Sigmoid colon (tissue), 7 donors: ENCODE data around the gene PAXX. TPM values are rescaled to one million over a fixed set of nuclear protein-coding genes. Genes with fewer than 3 reads are reported as not detected.
A peak's percentile ranks its signal among the peaks of the same experiment; 100 is the strongest.

ENCODE experiments used
- DNase-seq: peaks from one replicate; pipeline ENCODE4 v3.0.0-alpha.2; 2019
- H3K27ac ChIP-seq, 4 donors: fragments of 200-600 bp; sonication (generic); one replicate each; pipeline ENCODE4 v1.5.1; 2016 to 2019; ENCODE audit warnings: mild to moderate bottlenecking in 1 of 4
- H3K27me3 ChIP-seq, 3 donors: fragments of 200-600 bp; sonication (generic); one replicate each; pipeline ENCODE4 v1.5.1; 2019; ENCODE audit warnings: mild to moderate bottlenecking in 1 of 3
- H3K36me3 ChIP-seq, 4 donors: fragments of 200-600 bp; sonication (generic); one replicate each; pipeline ENCODE4 v1.5.1; 2016 to 2019
- H3K4me1 ChIP-seq, 4 donors: fragments of 200-600 bp; sonication (generic); one replicate each; pipeline ENCODE4 v1.5.1; 2017 to 2019
- H3K4me3 ChIP-seq, 4 donors: fragments of 200-600 bp; sonication (generic); one replicate each; pipeline ENCODE4 v1.5.1; 2017 to 2019; ENCODE audit warnings: mild to moderate bottlenecking in 2 of 4, moderate library complexity in 1 of 4
- H3K9me3 ChIP-seq, 4 donors: fragments of 200-600 bp in 3 of 4; sonication (generic) in 3 of 4; one replicate each; pipeline versions ENCODE4 v1.5.1 to v1.6.1; 2013 to 2019
- EP300 ChIP-seq, 4 donors: sonication (generic); formaldehyde crosslinking; IDR thresholded peaks; one replicate each; pipeline ENCODE4 v1.6.1; 2017; ENCODE audit warnings: antibody characterized with exemption in 4 of 4
- POLR2A ChIP-seq, 2 donors: fragments of 450-650 bp; IDR thresholded peaks; one replicate each; pipeline ENCODE4 v1.6.1; 2016; ENCODE audit warnings: antibody characterized with exemption in 2 of 2, mild to moderate bottlenecking in 2 of 2, moderate library complexity in 2 of 2
- POLR2AphosphoS5 ChIP-seq, 4 donors: sonication (generic); formaldehyde crosslinking; IDR thresholded peaks; one replicate each; pipeline ENCODE4 v1.6.1; 2017; ENCODE audit warnings: antibody characterized with exemption in 4 of 4
- WGBS, 2 donors: extraction: QIAGEN DNeasy Blood & Tissue Kit; methylation state at CpG; one replicate each; pipeline ENCODE4 v1.1.7; 2013; 5-methylcytosine and 5-hydroxymethylcytosine counted together
- intact Hi-C: fragments of 100-400 bp; cut with DNase I; formaldehyde crosslinking; loops from one replicate; pipeline ENCODE4 v1.15.1; 2023
- polyA plus RNA-seq, 3 donors: library from polyadenylated mRNA; stranded (reverse); fragments of 200-250 nt; gene quantifications; one replicate each; pipeline ENCODE4 v1.2.3, GENCODE V29; 2013
- total RNA-seq, 4 donors: library from RNA; depleted of rRNA; stranded (reverse); fragments of >200 nt; gene quantifications; one replicate each; pipeline ENCODE4 v1.1.0, GENCODE V29; 2016
- TF ChIP-seq, protein P1 (sequence below), 4 experiments: fragments of 450-650 bp in 3 of 4; fragments of 200-600 bp in 1 of 4; IDR thresholded peaks; one replicate each; pipeline ENCODE4 v1.5.1; 2016 to 2019; ENCODE audit warnings: antibody characterized with exemption in 4 of 4, mild to moderate bottlenecking in 3 of 4, moderate library complexity in 2 of 4
- donor health status: healthy with polysubstance abuse.
- donor health status: Bipolar disorder and iron deficiency.
- donor health status: healthy.

Gene PAXX
- total and polyA plus RNA-seq, 7 donors = 28.0 to 80.9 (median 36.3) TPM

DNA sequence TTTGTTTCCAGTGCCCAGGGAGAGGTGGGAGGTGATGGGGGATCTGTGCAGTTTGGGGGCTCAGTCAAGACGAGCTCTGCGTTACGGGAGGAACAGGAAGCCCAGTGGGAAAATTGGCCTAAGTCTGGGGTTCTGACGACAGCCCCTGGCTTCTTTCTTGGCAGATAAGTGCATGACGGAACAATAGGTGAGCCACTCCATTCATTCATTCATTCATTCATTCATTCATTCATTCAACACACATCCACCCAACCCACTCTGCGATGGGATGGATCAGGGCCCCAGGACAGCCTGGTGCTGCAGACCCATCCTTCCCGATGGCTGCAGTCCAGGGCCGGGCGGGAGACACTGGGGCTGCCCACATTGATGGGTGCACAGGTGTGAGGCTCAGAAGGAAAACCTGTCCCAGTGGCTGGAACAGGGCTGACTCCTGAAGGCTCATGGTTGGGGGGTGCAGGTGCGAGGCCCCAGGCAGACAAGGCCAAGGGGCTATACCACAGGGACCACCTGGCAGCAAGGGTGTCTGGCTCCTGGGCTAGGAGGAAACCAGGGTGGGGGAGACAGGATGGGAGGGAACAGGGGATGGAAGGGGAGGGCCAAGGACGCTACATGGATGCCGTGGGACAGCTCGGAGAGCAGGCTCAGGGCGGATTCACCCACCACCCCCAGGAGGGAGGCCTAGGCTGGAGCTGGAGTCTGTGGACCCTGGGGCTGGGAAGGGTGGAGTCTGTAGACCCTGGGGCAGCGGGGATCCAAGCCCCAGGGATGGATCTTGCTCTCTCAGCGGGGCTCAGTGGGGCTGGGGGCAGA lies 11.3 kb upstream of the PAXX start:
- Histone ChIP-seq H3K9me3 (no peaks in the 10 kb centered on the region), H3K27ac (peak overlapping the region in 1 of 4 donors; percentile 20), H3K36me3 (no peaks in the 10 kb centered on the region), H3K4me3 (no peak overlapping the region), H3K4me1 (peaks cover 0 to 27% (median 16%) of the 10 kb centered on the region in 4 donors), H3K27me3 (peaks cover 15 to 59% (median 58%) of the 10 kb centered on the region in 3 donors)
- TF ChIP-seq POLR2AphosphoS5 (IDR thresholded peaks at IDR 0.05) = no peak
- intact Hi-C loops = no loop called here
- WGBS, 2 donors = 90 to 92% methylated on average over 16 of the region's 16 CpGs
- no peak for DNase-seq

DNA sequence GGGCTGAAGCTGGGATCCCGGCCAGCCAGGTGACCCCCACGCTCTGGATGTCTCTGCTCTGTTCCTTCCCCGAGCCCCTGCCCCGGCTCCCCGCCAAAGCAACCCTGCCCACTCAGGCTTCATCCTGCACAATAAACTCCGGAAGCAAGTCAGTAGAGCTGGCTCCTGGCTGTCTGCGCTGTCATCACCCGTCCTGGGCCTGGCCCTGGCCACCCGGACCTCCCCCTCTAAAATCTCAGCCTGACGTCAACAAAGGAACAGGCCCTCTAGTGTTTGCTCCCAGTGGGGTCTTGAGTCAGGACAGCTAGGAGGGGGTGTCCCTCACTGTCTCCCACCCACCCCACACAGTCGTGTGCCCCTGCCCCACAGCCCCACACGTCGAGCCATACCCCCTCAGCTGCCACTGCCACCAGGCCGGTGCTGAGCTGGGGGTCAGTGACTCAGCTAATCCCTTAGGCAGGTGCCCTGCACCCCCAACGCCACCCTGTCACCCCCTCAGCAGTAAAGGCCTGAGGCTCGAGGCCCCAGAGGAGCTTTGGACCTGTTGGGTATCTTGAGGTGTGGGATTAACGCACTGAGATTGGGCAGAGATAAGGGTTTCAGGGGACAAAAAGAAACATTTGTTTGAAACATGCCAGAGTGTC lies 10.5 kb upstream of the PAXX start:
- 74 to 75% methylated on average over 17 of the region's 17 CpGs for WGBS, 2 donors
- no peak for DNase-seq
- Histone ChIP-seq H3K27me3 (peaks cover 16 to 65% (median 65%) of the 10 kb centered on the region in 3 donors), H3K9me3 (no peaks in the 10 kb centered on the region), H3K4me3 (no peak overlapping the region), H3K36me3 (no peaks in the 10 kb centered on the region), H3K27ac (peak overlapping the region in 1 of 4 donors; percentile 20), H3K4me1 (peaks cover 0 to 28% (median 16%) of the 10 kb centered on the region in 4 donors)
- TF ChIP-seq POLR2AphosphoS5 (IDR thresholded peaks at IDR 0.05) = no peak
- intact Hi-C loops = no loop called here

DNA sequence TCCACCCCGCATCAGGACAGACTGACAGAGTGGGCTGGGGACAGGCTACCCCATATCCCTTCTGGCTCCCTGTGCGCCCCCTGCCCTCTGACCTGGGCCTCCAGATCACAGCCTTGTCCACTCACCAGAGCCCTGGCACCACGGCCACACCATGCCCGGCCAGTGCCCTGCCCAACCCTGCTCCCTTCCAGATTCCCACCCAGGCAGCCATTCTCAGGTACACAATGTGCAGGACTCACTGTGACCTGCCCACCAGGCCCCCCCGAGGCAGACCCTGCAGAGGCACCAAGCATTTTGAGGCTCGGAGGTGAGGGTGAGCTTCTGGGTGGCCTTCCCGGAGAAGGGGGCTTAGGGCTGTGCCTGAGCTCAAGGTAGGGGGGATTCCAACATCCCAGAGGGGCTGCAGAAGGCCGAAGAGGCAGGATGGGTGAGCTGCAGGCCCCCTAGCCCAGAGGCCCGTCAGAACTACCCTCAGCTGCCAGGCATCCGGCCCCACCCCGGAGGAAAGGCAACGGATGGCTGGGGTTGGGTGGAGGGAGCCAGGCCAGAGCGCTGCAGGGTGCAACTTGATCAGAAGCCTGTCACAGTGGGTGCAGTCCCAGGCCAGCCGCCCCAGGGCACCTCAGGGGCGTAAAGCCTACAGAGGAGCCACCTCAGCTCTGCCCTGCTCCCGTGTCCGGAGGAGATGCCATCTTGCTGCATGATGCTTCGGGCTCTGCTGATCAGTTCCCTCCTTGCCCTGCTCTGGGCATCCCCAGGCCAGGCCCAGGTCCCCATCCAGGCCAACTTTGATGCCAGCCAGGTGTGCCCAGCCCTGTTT lies 9.8 kb upstream of the PAXX start, which contains the start of gene LCNL1:
LCNL1 (plus strand) TSS at position 762 of the 820 bp plus-strand sequence. CDS start 594 bp downstream, outside the sequence.
- no peak within 1 kb of the TSS for H3K4me3 ChIP-seq
- no peak for DNase-seq
- WGBS, 2 donors = 77 to 89% methylated on average over 18 of the region's 18 CpGs
- peaks cover 16 to 69% (median 64%) of the 10 kb centered on the region in 3 donors for H3K27me3 ChIP-seq
- no peak within 1 kb of the TSS for H3K27ac ChIP-seq
- no peak for TF ChIP-seq POLR2A (IDR thresholded peaks at IDR 0.05)
- no peak for TF ChIP-seq EP300 (IDR thresholded peaks at IDR 0.05)
- TF ChIP-seq POLR2AphosphoS5 (IDR thresholded peaks at IDR 0.05) = no peak
- TF ChIP-seq, protein P1, sequence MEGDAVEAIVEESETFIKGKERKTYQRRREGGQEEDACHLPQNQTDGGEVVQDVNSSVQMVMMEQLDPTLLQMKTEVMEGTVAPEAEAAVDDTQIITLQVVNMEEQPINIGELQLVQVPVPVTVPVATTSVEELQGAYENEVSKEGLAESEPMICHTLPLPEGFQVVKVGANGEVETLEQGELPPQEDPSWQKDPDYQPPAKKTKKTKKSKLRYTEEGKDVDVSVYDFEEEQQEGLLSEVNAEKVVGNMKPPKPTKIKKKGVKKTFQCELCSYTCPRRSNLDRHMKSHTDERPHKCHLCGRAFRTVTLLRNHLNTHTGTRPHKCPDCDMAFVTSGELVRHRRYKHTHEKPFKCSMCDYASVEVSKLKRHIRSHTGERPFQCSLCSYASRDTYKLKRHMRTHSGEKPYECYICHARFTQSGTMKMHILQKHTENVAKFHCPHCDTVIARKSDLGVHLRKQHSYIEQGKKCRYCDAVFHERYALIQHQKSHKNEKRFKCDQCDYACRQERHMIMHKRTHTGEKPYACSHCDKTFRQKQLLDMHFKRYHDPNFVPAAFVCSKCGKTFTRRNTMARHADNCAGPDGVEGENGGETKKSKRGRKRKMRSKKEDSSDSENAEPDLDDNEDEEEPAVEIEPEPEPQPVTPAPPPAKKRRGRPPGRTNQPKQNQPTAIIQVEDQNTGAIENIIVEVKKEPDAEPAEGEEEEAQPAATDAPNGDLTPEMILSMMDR (IDR thresholded peaks at IDR 0.05) = no peak
- H3K4me1 ChIP-seq = peaks cover 0 to 24% (median 13%) of the 10 kb centered on the region in 4 donors
- H3K9me3 ChIP-seq = no peaks in the 10 kb centered on the region
- H3K36me3 ChIP-seq = no peaks in the 10 kb centered on the region
- intact Hi-C loops = no loop called here

DNA sequence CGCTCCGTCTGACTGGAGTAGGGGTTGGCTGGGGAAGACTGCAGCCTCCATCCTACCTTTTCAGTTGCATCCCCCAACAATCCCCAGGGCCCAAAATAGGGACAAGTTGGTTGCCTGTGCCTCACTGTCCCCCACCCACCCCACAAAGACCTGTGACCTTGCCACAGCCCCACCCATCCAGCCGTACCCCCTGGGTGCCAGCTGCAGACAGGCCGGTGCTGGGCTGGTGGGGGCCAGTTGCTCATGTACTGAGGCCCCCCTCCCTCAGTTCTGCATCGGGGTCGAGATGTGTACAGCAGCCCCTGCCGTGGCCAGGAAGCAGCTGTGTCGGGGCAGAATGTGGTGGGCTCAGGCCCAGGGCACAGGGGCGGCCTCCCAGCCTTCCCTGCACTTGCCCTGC lies 9.1 kb upstream of the PAXX start:
- peaks cover 0 to 16% (median 6%) of the 10 kb centered on the region in 4 donors for H3K4me1 ChIP-seq
- no peak overlapping the region for H3K4me3 ChIP-seq
- intact Hi-C loops = no loop called here
- H3K27me3 ChIP-seq = peaks cover 16 to 69% (median 57%) of the 10 kb centered on the region in 3 donors
- no peak for DNase-seq
- H3K36me3 ChIP-seq = no peaks in the 10 kb centered on the region
- no peaks in the 10 kb centered on the region for H3K9me3 ChIP-seq
- no peak for TF ChIP-seq POLR2A (IDR thresholded peaks at IDR 0.05)
- TF ChIP-seq EP300 (IDR thresholded peaks at IDR 0.05) = no peak
- TF ChIP-seq POLR2AphosphoS5 (IDR thresholded peaks at IDR 0.05) = no peak
- TF ChIP-seq, protein P1 (IDR thresholded peaks at IDR 0.05) = no peak
- 80 to 81% methylated on average over 9 of the region's 9 CpGs for WGBS, 2 donors
- no peak overlapping the region for H3K27ac ChIP-seq

DNA sequence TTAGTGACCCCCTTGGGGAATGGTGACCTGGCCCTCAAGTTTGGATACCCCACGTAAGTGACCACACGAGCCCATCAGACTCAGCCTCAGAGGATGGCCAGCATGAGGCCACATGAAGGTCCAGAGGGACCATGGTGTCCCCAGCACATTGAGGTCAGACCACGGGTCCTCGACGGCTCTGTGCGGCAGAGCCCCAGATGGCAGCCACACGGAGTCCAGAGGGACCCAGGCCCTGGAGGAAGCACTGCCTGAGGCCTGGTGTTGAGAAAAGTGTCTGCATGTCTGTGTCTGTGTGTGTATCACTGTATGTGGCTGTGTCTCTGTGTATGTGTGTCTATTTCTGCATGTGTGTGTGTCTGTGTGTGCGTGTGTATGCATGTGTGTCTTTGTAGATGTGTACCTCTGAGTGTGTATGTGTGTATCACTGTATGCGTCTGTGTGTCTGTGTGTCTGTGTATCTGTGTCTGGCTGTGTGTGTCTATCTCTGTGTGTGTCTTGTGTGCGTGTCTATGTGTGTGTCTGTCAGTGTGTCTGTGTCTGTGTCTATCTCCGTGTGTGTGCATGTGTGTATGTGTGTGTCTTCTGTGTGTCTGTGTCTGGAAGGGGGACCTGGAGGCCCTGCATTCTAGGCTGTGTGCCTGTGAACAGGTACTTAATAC lies 8.4 kb upstream of the PAXX start:
- no peaks in the 10 kb centered on the region for H3K36me3 ChIP-seq
- DNase-seq = no peak
- intact Hi-C loops = no loop called here
- peaks cover 0 to 13% (median 3%) of the 10 kb centered on the region in 4 donors for H3K4me1 ChIP-seq
- H3K27ac ChIP-seq = no peak overlapping the region
- TF ChIP-seq EP300 (IDR thresholded peaks at IDR 0.05) = no peak
- no peak for TF ChIP-seq POLR2AphosphoS5 (IDR thresholded peaks at IDR 0.05)
- no peak for TF ChIP-seq POLR2A (IDR thresholded peaks at IDR 0.05)
- H3K9me3 ChIP-seq = no peaks in the 10 kb centered on the region
- H3K27me3 ChIP-seq = peaks cover 16 to 68% (median 55%) of the 10 kb centered on the region in 3 donors
- no peak overlapping the region for H3K4me3 ChIP-seq
- WGBS, 2 donors = 83% methylated on average over 11 of the region's 11 CpGs
